Measurements from ENCODE around the gene SMC4. TPM values are rescaled to one million over a fixed set of nuclear protein-coding genes. Genes with fewer than 3 reads are reported as not detected.

Gene SMC4
- total and polyA plus RNA-seq, 5 donors: 10.8 to 23.1 (median 13.4) TPM

DNA sequence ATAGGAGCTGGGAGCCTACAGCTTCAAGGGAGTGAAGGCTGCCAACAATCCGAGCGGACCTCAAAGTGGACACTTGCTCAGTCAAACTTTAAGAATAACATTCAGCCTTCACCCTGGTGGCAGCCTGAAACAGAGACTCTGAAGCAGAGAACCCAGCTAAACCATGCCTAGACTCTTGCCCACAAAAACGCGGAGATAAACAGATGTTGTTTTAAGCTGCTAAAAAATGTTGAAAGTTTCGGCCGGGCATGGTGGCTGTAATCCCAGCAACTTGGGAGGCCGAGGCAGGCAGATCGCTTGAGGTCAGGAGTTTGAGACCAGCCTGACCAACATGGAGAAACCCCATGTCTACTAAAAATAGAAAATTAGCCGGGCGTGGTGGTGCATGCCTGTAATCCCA lies 79.9 kb downstream of the SMC4 start:
- Histone ChIP-seq H3K27me3 (ENCODE audit: control insufficient read depth, insufficient read depth) (no peaks in the 10 kb centered on the region), H3K27ac (ENCODE audit: low read length) (no peak overlapping the region), H3K4me3 (ENCODE audit: low read length) (no peak overlapping the region), H3K4me1 (ENCODE audit: control insufficient read depth, insufficient read depth, low read length) (no peaks in the 10 kb centered on the region), H3K9me3 (ENCODE audit: control insufficient read depth, low read length) (no peaks in the 10 kb centered on the region)
- ATAC-seq (no peak), DNase-seq (no peak)
- WGBS: 91% methylated on average over 10 of the region's 10 CpGs
- intact Hi-C loops (cut with DNase I): no loop called here

DNA sequence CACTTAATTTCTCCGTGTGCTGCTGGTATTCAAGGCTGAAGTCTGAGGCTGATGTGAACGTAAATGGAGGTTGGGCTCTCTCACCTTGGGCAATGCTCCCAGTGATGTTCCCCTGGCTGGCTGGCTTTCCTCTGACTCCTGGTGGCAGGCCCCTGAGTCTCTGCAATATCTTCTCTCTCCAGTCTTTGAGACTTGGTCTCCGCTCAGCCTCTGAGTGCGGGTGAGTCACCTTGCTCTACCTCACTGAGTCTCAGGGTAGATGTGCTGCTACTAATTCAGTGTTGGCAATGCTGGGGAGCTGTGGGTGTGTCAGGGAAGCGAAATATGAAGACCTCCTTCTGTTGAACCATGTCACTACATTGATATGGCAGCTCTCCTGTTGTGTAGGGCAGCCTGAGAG lies 81.5 kb downstream of the SMC4 start:
- no peak for ATAC-seq
- intact Hi-C loops (cut with DNase I): no loop called here
- Histone ChIP-seq H3K4me1 (ENCODE audit: control insufficient read depth, insufficient read depth, low read length) (no peaks in the 10 kb centered on the region), H3K9me3 (ENCODE audit: control insufficient read depth, low read length) (no peaks in the 10 kb centered on the region), H3K4me3 (ENCODE audit: low read length) (no peak overlapping the region), H3K27ac (ENCODE audit: low read length) (no peak overlapping the region), H3K27me3 (ENCODE audit: control insufficient read depth, insufficient read depth) (no peaks in the 10 kb centered on the region)
- no peak for DNase-seq
- WGBS: 92% methylated on average over 5 of the region's 5 CpGs

DNA sequence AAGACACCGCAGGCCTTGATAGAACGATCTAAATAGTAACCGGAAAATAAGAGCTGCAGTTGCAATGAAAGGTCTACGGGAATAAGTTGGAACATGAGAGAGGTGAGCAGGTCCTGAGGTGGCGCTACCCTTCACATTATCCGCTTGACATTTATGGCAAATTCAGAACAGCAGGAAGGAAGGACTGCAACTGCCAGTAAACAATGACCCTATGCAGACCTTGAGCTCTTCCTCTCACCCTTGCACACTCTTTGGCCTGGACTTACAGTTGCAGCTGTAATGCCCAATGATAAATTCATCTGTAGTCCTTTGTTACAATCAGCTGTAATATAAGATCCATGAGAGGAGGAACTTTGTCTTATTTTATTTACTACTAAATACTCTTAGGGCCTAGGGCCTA lies 82.4 kb downstream of the SMC4 start:
- H3K9me3 ChIP-seq (ENCODE audit: control insufficient read depth, low read length): no peaks in the 10 kb centered on the region
- WGBS: 90% methylated on average over 6 of the region's 6 CpGs
- ATAC-seq (no peak), DNase-seq (no peak)
- intact Hi-C loops (cut with DNase I): no loop called here
- no peak overlapping the region for H3K27ac ChIP-seq (ENCODE audit: low read length)
- H3K27me3 ChIP-seq (ENCODE audit: control insufficient read depth, insufficient read depth): no peaks in the 10 kb centered on the region
- no peaks in the 10 kb centered on the region for H3K4me1 ChIP-seq (ENCODE audit: control insufficient read depth, insufficient read depth, low read length)
- H3K4me3 ChIP-seq (ENCODE audit: low read length): no peak overlapping the region

DNA sequence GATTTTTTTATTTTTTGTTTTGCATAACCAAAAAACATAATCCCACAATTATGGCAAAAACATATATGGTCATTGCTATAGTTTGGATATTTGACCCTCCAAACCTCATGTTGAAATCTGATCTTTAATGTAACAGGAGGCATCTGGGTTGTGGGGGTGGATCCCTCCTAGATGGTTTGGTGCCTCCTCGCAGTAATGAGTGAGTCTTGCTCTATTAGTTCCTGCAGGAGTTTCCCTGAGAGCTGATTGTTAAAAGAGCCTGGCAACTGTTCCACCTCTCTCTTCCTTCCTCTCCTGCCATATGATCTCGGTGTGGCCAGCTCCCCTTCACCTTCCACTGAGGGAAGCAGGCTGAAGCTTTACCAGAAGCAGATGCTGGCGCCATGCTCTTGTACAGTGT lies 83.3 kb downstream of the SMC4 start:
- DNase-seq: no peak
- Histone ChIP-seq H3K9me3 (ENCODE audit: control insufficient read depth, low read length) (no peaks in the 10 kb centered on the region), H3K27ac (ENCODE audit: low read length) (no peak overlapping the region), H3K27me3 (ENCODE audit: control insufficient read depth, insufficient read depth) (no peaks in the 10 kb centered on the region), H3K4me3 (ENCODE audit: low read length) (no peak overlapping the region), H3K4me1 (ENCODE audit: control insufficient read depth, insufficient read depth, low read length) (no peaks in the 10 kb centered on the region)
- ATAC-seq: no peak
- intact Hi-C loops (cut with DNase I): no loop called here
- 78% methylated on average over 3 of the region's 3 CpGs for WGBS

Small RNAs within 50 kb of the gene (microRNA-seq; reads per million reads assigned to microRNA genes)
- 1,002 to 1,226 reads per million in 2 donors for gene MIR15B
- 157 to 250 reads per million in 2 donors for gene MIR16-2

Other genes starting within 250 kb of the SMC4 start
- under 1 TPM; 0.20 to 0.76 (median 0.56) TPM for gene C3orf80, start 174.2 kb upstream of the SMC4 start, total RNA-seq
- 0.16 TPM for gene C3orf80, start 174.2 kb upstream of the SMC4 start, polyA plus RNA-seq
- gene IFT80, start 425 bp upstream of the SMC4 start, total RNA-seq: 10 to 100 TPM; 12.8 to 20.2 (median 14.6) TPM
- gene IFT80, start 425 bp upstream of the SMC4 start, polyA plus RNA-seq: 8.8 TPM
- under 1 TPM; 0.28 to 0.86 (median 0.45) TPM for gene TRIM59, start 50.1 kb downstream of the SMC4 start, total RNA-seq
- 0.16 TPM for gene TRIM59, start 50.1 kb downstream of the SMC4 start, polyA plus RNA-seq
- 100 to 1,000 TPM in 3 of 4 donors, 10 to 100 TPM in 1; 96.4 to 132 (median 107) TPM for gene KPNA4, start 165.9 kb downstream of the SMC4 start, total RNA-seq
- 27.9 TPM for gene KPNA4, start 165.9 kb downstream of the SMC4 start, polyA plus RNA-seq